Measurements from ENCODE around the gene CYS1. TPM values are rescaled to one million over a fixed set of nuclear protein-coding genes. Genes with fewer than 3 reads are reported as not detected.
A peak's percentile ranks its signal among the peaks of the same experiment; 100 is the strongest.
"Not testable (repeated sequence)": the region's sequence is repeated elsewhere in the genome, so short reads cannot be mapped to it uniquely, and the experiment has no call there.

Gene CYS1
- total RNA-seq, 3 donors from 2014 or later: 1.3 to 2.4 (median 1.6) TPM

GRCh38 chr2:10034333-10035052 is 45.7 kb downstream of the CYS1 start:
- Histone ChIP-seq H3K4me3 (no peak overlapping the region), H3K9me3 (no peaks in the 10 kb centered on the region), H3K27ac (no peak overlapping the region), H3K4me1 (peaks cover 0 to 4% of the 10 kb centered on the region in 2 donors), H3K36me3 (no peaks in the 10 kb centered on the region), H3K27me3 (no peaks in the 10 kb centered on the region)
- intact Hi-C loops (cut with DNase I; ENCODE audit: low total_unique reads): no loop called here
- TF ChIP-seq CTCF (IDR thresholded peaks at IDR 0.05) (no peak), POLR2AphosphoS5 (IDR thresholded peaks at IDR 0.05) (no peak), POLR2A (IDR thresholded peaks at IDR 0.05) (no peak)
- DNase-seq (ENCODE audit: low spot score in 2 of 2): no peak

- Histone ChIP-seq H3K4me3 (no peak overlapping the region), H3K27me3 (no peaks in the 10 kb centered on the region), H3K4me1 (peaks cover 0 to 4% of the 10 kb centered on the region in 2 donors), H3K27ac (no peak overlapping the region), H3K36me3 (no peaks in the 10 kb centered on the region), H3K9me3 (no peaks in the 10 kb centered on the region)
- intact Hi-C loops (cut with DNase I; ENCODE audit: low total_unique reads): no loop called here
- no peak for DNase-seq (ENCODE audit: low spot score in 2 of 2)
- TF ChIP-seq CTCF (IDR thresholded peaks at IDR 0.05) (no peak), POLR2AphosphoS5 (IDR thresholded peaks at IDR 0.05) (no peak), POLR2A (IDR thresholded peaks at IDR 0.05) (no peak)
Measured at GRCh38 chr2:10033251-10034006, 46.8 kb downstream of the CYS1 start.

GRCh38 chr2:10032746-10033105 is 47.5 kb downstream of the CYS1 start:
- no peak overlapping the region for H3K27ac ChIP-seq
- peaks cover 0 to 4% of the 10 kb centered on the region in 2 donors for H3K4me1 ChIP-seq

GRCh38 chr2:10031886-10032745 is 48.1 kb downstream of the CYS1 start:
- no peak for DNase-seq (ENCODE audit: low spot score in 2 of 2)
- no peaks in the 10 kb centered on the region for H3K27me3 ChIP-seq
- H3K4me1 ChIP-seq: peaks cover 0 to 4% of the 10 kb centered on the region in 2 donors
- no peaks in the 10 kb centered on the region for H3K9me3 ChIP-seq
- no peaks in the 10 kb centered on the region for H3K36me3 ChIP-seq
- no peak for TF ChIP-seq POLR2AphosphoS5 (IDR thresholded peaks at IDR 0.05)
- TF ChIP-seq POLR2A (IDR thresholded peaks at IDR 0.05): no peak
- TF ChIP-seq CTCF (IDR thresholded peaks at IDR 0.05): no peak
- H3K4me3 ChIP-seq: no peak overlapping the region
- intact Hi-C loops (cut with DNase I; ENCODE audit: low total_unique reads): no loop called here
- H3K27ac ChIP-seq: no peak overlapping the region

More at GRCh38 chr2:10032746-10033105, 47.5 kb downstream of the CYS1 start:
- no peaks in the 10 kb centered on the region for H3K36me3 ChIP-seq
- TF ChIP-seq POLR2A (IDR thresholded peaks at IDR 0.05) (no peak), POLR2AphosphoS5 (IDR thresholded peaks at IDR 0.05) (no peak), CTCF (IDR thresholded peaks at IDR 0.05) (no peak)
- no peak for DNase-seq (ENCODE audit: low spot score in 2 of 2)
- H3K27me3 ChIP-seq: no peaks in the 10 kb centered on the region
- intact Hi-C loops (cut with DNase I; ENCODE audit: low total_unique reads): no loop called here
- no peak overlapping the region for H3K4me3 ChIP-seq
- no peaks in the 10 kb centered on the region for H3K9me3 ChIP-seq

GRCh38 chr2:10030798-10031197 is 49.4 kb downstream of the CYS1 start:
- H3K27ac ChIP-seq; H3K9me3 ChIP-seq; DNase-seq (ENCODE audit: low spot score in 2 of 2); H3K36me3 ChIP-seq; H3K4me1 ChIP-seq; H3K27me3 ChIP-seq; intact Hi-C loops (cut with DNase I; ENCODE audit: low total_unique reads): not testable (repeated sequence)
- H3K4me3 ChIP-seq: peak overlapping the region in 1 of 3 donors; percentile 6

All from breast epithelium (tissue), 4 donors.